ENCODE measurements around the gene CCND3.

The CCND3 gene

DNA sequence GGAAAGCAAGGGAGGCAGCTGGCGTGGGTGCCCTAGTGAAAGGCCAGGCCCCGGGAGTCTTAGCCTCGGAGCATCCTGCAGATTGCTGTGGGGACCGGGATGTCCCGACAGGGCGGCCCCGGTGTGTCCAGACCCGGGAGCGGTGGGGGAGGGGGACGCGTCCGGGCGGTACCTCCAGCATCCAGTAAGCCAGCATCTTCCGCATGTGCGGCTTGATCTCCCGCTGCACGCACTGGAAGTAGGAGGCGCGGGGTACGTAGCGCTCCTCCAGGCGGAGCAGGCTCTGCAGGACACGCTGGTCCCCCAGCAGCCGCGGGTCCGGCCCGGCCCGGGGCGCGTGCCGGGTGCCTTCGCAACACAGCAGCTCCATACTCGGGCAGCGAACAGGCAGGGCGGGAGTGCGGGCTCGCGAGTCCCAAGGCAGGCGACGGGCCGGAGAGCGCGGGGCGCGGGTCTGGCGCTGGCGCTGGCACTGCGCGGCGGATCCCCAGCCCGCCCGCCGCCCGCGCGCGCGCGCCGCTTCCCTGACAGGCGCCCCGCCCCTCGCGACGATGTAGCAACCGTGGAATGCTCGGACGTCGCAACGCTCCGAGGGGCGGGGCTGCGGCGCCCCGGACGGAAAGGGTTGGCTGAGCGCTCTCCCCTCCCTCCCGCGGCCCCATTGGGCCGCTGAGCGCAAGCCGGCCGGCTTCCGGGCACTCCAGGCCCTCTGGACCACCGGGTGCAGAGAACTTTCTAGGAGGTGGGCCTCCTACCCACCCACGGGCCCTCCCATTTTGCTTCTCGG lies at the start of gene CCND3:
Gene CCND3 (minus strand): TSS at position 529 of the 787 bp plus-strand sequence. CDS start 159 bp downstream, at position 370.
- in situ Hi-C loops (cut with HindIII; ENCODE audit: low sequenced_read_pairs), result no loop called here

DNA sequence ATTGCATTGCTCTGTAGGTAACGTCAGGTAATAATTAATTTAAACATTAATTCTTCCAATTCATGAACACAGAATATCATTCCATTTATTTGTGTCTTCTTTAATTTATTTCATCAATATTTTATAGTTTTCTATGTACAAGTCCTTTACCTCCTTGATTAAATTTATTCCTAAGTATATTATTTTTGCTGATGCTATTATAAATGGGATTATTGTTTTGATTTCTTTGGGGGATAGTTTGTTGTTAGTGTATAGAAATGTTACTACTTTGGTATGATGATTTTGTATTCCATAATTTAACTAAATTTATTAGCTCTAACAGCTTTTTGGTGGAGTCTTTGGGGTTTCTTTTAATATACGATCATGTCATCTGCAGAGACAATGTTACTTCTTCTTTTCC lies 44.7 kb upstream of the CCND3 start:
- in situ Hi-C loops (cut with HindIII; ENCODE audit: low sequenced_read_pairs), result no loop called here

DNA sequence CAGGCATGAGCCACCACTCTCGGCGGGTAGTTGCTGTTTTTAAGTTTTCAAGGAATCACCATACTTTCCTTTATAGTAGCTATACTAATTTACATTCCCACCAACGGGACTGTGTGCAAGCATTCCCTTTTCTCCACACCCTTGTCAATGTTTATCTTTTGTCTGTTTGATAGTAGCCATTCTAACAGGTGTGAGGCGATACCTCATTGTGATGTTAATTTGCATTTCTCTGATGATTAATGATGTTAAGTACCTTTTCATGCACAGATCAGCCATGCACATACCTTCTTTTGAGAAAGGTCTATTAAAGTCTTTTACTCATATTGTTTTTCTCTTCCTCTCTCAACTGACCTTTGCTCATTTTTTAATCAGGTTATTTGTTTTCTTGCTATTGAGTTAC lies 43.0 kb upstream of the CCND3 start:
- in situ Hi-C loops (cut with HindIII; ENCODE audit: low sequenced_read_pairs), result no loop called here

DNA sequence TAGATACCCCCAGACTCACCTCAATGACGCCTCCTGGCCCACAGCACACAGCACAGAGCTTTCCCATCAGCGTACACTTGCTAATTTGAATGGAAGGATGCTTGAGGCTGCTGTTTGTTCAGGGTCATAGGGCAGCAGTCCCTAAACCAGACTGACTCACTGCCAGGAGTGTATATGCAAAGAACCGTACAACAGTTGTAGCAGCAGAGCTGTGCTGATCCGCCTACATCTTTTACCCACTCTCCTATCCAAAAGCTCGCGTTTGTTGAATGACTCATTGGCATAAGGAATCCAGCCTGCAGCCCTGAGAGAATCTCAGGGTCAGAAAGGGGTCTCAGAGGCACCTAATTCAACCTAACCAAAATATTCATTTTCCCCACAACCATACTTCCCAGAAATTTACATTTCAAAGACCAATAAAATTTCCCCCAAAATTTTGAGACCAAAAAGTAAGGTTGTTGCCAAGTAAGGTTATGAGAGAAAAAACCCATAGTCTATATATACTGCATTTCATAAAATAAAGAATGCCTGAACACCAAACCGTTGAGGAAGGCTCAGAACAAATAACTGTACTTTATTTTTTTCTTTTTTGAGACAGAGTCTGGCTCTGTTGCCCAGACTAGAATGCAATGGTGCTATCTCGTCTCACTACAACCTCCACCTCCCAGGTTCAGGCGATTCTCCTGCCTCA lies 35.3 kb upstream of the CCND3 start:
- in situ Hi-C loops (cut with HindIII; ENCODE audit: low sequenced_read_pairs), result no loop called here

DNA sequence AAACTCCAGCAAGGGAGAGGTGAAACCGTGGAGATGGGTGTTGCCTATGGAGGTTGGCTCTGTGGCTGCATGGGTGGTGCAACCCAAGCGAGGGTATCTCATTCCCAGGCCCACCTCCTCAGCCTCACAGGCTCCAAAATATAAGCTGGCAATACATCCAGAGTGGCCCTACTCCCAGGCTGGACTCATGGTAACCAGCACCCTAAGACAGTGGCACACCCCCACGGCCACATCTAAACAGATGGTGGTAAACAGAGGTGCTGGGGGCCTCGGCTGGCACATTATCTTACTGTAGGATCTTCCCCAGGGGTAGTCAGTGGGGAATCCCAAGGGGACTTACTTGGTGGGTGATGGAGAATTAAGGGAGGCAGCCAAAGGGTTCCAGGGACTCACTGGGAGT lies 33.7 kb upstream of the CCND3 start:
- in situ Hi-C loops (cut with HindIII; ENCODE audit: low sequenced_read_pairs), result no loop called here

DNA sequence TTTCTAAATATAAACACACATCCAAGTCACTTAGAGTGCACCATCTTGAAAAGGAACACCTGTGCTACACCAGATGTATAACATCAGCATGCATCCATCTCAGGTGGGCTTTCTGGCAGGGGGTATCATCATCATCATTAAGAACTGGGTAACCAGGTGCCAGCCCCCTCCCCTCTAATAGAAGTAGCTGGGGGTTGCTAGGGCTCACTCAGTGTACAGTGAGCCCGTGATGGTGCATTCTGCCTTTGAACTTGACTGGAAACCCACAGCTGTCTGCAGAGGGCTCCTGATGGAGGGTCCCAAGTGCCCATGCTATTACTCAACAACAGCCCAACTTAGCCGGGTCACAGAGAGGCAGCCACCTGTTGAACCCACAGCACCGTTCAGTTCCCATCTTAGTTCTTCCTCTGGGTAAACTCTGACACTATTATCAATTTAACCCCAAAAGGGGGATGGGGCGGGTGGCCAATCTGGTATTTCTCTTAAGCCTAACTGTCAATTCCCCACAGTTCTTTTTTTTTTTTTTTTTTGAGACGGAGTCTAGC lies 32.7 kb upstream of the CCND3 start:
- in situ Hi-C loops (cut with HindIII; ENCODE audit: low sequenced_read_pairs), result no loop called here

DNA sequence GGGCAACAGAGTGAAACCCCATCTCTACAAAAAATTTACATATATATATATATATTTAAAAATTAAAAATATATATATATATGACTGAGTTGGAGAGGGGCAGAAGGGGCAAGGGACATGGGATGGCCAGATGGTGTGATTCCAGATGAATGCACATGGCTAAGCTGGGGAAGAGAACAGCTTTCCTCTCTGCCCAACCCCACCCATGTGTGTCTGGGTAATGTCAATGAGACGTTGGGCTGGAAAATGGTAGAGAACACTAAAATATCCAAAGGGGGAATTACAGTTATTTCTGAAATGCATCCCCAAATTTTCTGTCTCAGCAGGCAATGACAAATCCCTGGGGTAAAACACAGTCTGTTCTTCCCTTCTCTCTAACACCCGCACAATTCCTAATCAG lies 31.2 kb upstream of the CCND3 start:
- in situ Hi-C loops (cut with HindIII; ENCODE audit: low sequenced_read_pairs), result no loop called here

DNA sequence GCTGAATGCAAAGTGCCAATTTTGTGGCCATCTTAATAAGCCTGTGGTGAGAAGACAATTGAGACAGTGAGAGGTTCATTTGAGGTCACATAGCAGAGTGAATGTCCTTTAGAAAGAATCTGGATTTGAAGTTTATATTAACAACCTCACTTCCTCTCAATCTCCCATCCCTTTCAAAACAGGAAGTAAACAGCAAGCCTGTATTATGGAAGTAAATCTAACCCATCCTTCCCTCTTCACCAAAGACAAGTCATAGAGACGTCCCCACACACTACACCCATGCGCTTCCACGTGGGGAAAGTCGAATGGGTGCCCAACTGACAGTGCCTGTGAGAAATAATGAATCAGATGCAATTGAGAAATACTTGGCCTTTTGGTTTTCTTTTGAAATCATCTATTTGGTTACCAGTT lies 28.8 kb upstream of the CCND3 start:
- in situ Hi-C loops (cut with HindIII; ENCODE audit: low sequenced_read_pairs), result no loop called here

DNA sequence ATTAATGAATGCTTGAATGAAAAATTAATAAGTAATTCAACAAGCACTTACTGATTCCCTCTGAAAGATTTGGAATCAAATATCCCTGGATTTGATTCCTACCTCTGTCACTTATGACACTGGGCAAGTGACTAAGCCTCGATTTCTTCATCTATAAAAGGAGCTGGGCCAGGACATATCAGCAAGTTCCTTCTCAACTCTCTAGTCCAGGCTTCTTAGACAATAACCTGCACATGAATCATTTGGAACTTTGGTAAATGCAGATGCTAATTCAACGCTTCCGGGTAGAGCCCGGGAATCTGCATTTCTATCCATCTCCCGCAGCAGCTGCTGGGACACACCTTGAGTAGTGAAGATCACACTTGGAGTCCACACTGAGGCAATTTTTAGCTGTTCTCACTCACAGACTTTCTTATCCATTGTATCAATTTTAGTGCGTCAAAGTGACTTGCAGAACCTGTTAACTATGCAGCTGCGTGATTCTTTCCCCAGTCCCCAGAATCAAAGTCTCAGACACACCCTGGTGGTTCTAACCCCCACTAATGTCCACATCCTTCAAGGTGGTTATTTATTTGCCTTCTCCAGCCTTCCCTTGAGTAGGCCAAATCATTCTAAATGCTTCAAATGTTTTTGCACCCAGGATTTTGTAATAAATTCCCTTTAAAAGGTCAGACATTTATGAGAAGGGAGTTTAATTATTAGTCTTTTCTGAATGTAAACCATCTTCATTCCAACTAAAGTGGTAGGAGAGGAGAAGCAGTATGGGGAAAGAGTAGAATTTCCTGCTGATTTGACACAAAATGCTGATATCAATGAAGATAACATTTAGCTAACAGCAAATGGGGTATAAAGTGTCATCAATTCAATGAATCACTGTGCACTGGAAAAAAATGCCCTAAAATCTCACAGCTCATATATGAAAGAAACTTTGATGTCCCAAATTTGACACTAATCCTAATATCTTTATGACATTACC lies 26.0 kb upstream of the CCND3 start:
- in situ Hi-C loops (cut with HindIII; ENCODE audit: low sequenced_read_pairs), result no loop called here

GRCh38 chr6:41966961-41967311 lies 25.3 kb upstream of the CCND3 start:
- in situ Hi-C loops (cut with HindIII; ENCODE audit: low sequenced_read_pairs), result no loop called here

- in situ Hi-C loops (cut with HindIII; ENCODE audit: low sequenced_read_pairs), result no loop called here
Measured at GRCh38 chr6:41966214-41966920, 24.8 kb upstream of the CCND3 start.

- in situ Hi-C loops (cut with HindIII; ENCODE audit: low sequenced_read_pairs), result no loop called here
Measured at GRCh38 chr6:41965429-41966213, 24.0 kb upstream of the CCND3 start.

DNA sequence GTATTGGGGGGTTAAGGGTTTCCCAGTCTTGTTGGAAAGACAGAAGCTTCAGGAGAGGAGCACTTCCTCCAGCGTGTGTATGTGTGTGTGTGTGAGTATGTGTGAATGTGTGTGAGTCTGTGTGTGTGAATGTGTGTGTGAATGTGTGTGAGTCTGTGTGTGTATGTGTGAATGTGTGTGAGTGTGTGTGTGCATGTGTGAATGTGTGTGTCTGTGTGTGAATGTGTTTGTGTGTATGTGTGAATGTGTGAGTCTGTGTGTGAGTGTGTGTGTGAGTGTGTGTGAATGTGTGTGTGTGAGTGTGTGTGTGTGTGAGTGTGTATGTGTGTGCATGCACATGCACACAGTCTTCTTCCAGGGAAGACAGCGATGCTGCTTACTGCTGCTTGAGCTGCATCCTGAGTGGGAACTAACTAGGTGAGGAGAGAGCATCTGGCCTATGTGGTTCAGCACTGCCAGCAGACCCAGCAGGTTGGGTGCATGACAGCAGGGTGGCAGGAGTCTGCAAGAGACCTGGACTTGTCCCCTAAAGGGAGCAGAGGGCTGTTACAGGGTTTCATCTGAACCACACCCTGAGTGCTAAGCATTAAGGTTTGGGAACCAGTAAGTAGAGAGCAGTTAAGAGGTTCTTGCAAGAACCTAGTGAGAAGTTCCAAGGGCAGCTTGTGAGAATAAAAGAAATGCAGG lies 22.7 kb upstream of the CCND3 start:
- in situ Hi-C loops (cut with HindIII; ENCODE audit: low sequenced_read_pairs), result no loop called here

DNA sequence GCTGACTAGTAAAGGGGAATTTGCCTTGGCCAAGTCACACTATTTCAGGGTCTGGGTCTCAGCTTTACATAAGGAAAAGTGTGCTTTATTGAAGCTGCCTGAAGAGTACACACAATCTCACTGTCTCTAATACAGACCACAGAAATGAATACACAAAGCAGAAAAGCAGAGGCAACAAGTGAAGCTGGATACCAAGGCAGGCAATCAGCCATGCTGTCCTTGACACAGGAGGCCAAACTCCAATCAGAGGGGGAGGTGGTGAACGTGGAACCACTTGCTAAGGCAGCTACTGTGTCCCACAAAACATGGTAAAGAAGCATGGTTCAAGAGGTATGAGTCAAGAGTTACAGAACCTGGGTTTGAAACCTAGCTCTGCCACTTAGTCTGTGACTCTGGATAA lies 21.8 kb upstream of the CCND3 start:
- in situ Hi-C loops (cut with HindIII; ENCODE audit: low sequenced_read_pairs), result no loop called here

DNA sequence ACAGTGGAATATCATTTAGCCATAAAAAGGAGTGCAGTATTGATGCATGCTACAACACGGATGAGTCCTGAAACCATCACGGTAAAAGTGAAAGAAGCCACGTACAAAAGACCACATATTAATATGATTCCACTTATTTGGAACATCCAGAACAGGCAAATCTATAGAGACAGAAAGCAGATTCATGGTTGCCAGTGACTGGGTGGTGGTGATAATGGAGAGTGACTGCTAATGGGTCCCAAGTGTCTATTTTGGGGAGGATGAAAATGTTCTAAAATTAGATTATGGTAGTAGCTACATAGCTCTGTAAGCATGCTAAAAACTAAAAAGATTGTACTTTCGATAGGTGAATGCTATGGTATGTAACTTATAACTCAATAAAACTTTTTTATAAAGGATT lies 18.4 kb upstream of the CCND3 start:
- in situ Hi-C loops (cut with HindIII; ENCODE audit: low sequenced_read_pairs), result no loop called here

DNA sequence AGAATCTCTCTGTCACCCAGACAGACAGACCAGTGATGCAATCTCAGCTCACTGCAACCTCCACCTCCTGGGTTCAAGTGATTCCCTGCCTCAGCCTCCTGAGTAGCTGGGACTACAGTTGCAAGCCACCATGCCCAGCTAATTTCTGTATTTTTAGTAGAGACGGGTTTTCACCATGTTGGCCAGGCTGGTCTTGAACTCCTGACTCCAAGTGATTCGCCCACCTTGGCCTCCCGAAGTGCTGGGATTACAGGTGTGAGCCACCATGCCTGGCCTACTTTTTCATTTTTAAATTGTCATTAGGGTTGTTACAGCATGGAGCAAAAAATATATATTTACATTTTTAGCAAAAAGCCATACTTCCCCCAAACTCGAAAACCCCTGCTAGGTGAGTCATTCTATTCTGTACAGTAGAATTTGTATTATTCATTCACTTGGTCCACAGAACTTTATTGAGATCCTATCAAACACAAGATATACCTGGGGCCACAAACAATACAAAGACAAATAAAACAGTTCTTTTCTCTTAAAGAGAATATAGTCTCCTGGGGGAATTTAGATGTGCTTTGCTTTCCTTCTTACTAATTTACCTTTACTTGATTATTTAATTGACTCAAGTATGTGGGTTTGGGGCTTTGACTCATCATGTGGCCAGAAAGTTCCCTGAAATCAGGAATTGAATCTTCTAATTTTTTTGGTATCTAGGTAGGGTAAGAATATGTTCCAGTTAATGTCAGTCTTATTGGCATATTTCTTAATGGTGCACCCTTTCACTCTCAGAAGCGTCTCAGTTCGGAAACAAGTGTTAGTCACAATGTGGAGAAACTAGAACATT lies 16.6 kb upstream of the CCND3 start:
- in situ Hi-C loops (cut with HindIII; ENCODE audit: low sequenced_read_pairs), result no loop called here

- in situ Hi-C loops (cut with HindIII; ENCODE audit: low sequenced_read_pairs), result no loop called here
Measured at GRCh38 chr6:41957117-41957516, 15.5 kb upstream of the CCND3 start.

DNA sequence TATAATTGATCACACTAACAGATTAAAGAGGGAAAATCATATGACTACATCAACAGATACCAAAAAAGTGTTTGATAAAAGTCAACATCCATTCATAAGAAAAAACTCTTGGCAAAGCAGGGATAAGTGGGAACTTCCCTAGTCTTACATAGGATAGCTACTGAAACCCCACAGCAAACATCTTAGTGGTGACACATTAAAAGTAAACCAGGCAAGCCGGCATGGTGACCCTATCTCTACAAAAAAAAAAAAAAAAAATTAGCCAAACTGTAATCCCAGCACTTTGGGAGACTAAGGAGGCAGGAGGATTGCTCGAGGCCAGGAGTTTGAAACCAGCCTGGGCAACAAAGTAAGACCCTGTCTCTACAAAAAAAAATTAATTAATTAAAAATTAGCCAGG lies 13.8 kb upstream of the CCND3 start:
- in situ Hi-C loops (cut with HindIII; ENCODE audit: low sequenced_read_pairs), result no loop called here

Measured in DLD1 (cell line).